HepG2 (cell line): Measurements from ENCODE around the gene TOP2A. TPM values are rescaled to one million over a fixed set of nuclear protein-coding genes. Genes with fewer than 3 reads are reported as not detected.

Experiments used
- CBX2 ChIP-seq, 2 experiments: fragments of 200-600 bp in 1 of 2; sonication (generic); formaldehyde crosslinking in 1 of 2; IDR thresholded peaks; 2 replicates each; pipeline versions ENCODE4 v1.7.0 to v1.8.1; 2018 to 2022; ENCODE audit warnings: low read depth in 2 of 2, low read length in 1 of 2, mild to moderate bottlenecking in 1 of 2, missing genetic modification reagents in 1 of 2
- DNMT3B ChIP-seq: conservative IDR thresholded peaks from 2 replicates; pipeline ENCODE4 v1.6.1; 2016; ENCODE audit warnings: missing biosample characterization, control low read depth
- FOXO1 ChIP-seq: sonication (generic); formaldehyde crosslinking; IDR thresholded peaks from 2 replicates; pipeline ENCODE4 v1.4.0; 2020; ENCODE audit warnings: missing genetic modification reagents
- GABPA ChIP-seq, 2 experiments: IDR thresholded peaks; 2 replicates each; pipeline ENCODE4 v1.6.1; 2011 to 2016; ENCODE audit warnings: low read depth in 2 of 2, low read length in 1 of 2, missing biosample characterization in 1 of 2, missing genetic modification characterization in 1 of 2
- GATAD2A ChIP-seq: IDR thresholded peaks from 2 replicates; pipeline ENCODE4 v1.6.1; 2016
- KLF11 ChIP-seq: IDR thresholded peaks from 2 replicates; pipeline ENCODE4 v1.6.1; 2016; ENCODE audit warnings: missing compliant biosample characterization
- MED8 ChIP-seq: sonication (generic); formaldehyde crosslinking; IDR thresholded peaks from 2 replicates; pipeline ENCODE4 v1.8.1; 2023; ENCODE audit warnings: mild to moderate bottlenecking, missing genetic modification reagents; ENCODE audit not compliant: insufficient replicate concordance
- RARA ChIP-seq: IDR thresholded peaks from 2 replicates; pipeline ENCODE4 v1.6.1; 2016; ENCODE audit warnings: missing genetic modification reagents, missing compliant biosample characterization
- TFDP1 ChIP-seq: IDR thresholded peaks from 2 replicates; pipeline ENCODE4 v1.6.1; 2016; ENCODE audit warnings: missing compliant biosample characterization, missing genetic modification reagents, borderline replicate concordance
- YEATS2 ChIP-seq: sonication (generic); formaldehyde crosslinking; IDR thresholded peaks from 2 replicates; pipeline ENCODE4 v1.4.0; 2020; ENCODE audit warnings: missing genetic modification reagents, borderline replicate concordance
- ZBTB33 ChIP-seq: sonication (generic); formaldehyde crosslinking; IDR thresholded peaks from 2 replicates; pipeline ENCODE4 v1.4.0; 2020; ENCODE audit warnings: missing genetic modification reagents
- ZBTB43 ChIP-seq: sonication (generic); formaldehyde crosslinking; conservative IDR thresholded peaks from 2 replicates; pipeline ENCODE4 v1.4.0; 2020; ENCODE audit warnings: missing genetic modification reagents
- ZHX2 ChIP-seq, 2 experiments: sonication (generic) in 1 of 2; formaldehyde crosslinking in 1 of 2; IDR thresholded peaks; 2 replicates each; pipeline versions ENCODE4 v1.6.1 to v1.9.0; 2014 to 2022; ENCODE audit warnings: antibody characterized with exemption in 1 of 2, borderline replicate concordance in 1 of 2, inconsistent platforms in 1 of 2, low read depth in 1 of 2, missing genetic modification reagents in 1 of 2
- ZNF350 ChIP-seq: sonication (generic); formaldehyde crosslinking; IDR thresholded peaks from 2 replicates; pipeline ENCODE4 v1.4.0; 2020; ENCODE audit warnings: mild to moderate bottlenecking, low read depth, missing genetic modification reagents, borderline replicate concordance
- ZNF740 ChIP-seq: sonication (generic); formaldehyde crosslinking; IDR thresholded peaks from 2 replicates; pipeline ENCODE4 v1.4.0; 2020; ENCODE audit warnings: missing genetic modification reagents
- ZNF891 ChIP-seq: sonication (generic); formaldehyde crosslinking; IDR thresholded peaks from 2 replicates; pipeline ENCODE4 v1.5.0; 2020; ENCODE audit warnings: mild to moderate bottlenecking, missing genetic modification reagents
- polyA plus RNA-seq, 8 experiments: library from polyadenylated mRNA; depleted of rRNA in 3 of 8; stranded (reverse) in 7 of 8; unstranded in 1 of 8; fragments of >200 nt; fragmentation: Illumina TruSeq in 4 of 8; extraction: Trizol in 4 of 8; gene quantifications; 2 replicates each; pipeline versions ENCODE4 v1.2.1 to v1.2.3, GENCODE V29; 2011 to 2016; ENCODE audit warnings: low read depth in 4 of 8, missing spikeins in 1 of 8, mixed read lengths in 1 of 8; ENCODE audit not compliant: insufficient read depth in 1 of 8
- total RNA-seq, 5 experiments: library from RNA; depleted of rRNA; stranded (reverse); fragments of >200 nt; fragmentation: Illumina TruSeq; extraction: Trizol; gene quantifications; 2 replicates each; pipeline ENCODE4 v1.2.3, GENCODE V29; 2016; ENCODE audit warnings: low read depth in 1 of 5

Gene TOP2A
- total and polyA plus RNA-seq, 2 of the 13 experiments (the other 11 are each of a cell fraction or from before 2014, with no cell fraction given), result 108 to 327 TPM

- TF ChIP-seq KLF11 (CRISPR knock-in tag), result no peak
- peak; percentile 66 for TF ChIP-seq GABPA (IDR thresholded peaks at IDR 0.05; ENCODE audit: low read depth, low read length)
- TF ChIP-seq GABPA (CRISPR knock-in tag; IDR thresholded peaks at IDR 0.05; ENCODE audit: low read depth), result peak; percentile 91
- peak; percentile 56 for TF ChIP-seq GATAD2A
- TF ChIP-seq YEATS2 (CRISPR knock-in tag), result peak; percentile 49; the same call in 1 of the 2 replicates
- peak; percentile 20; the same call in 1 of the 2 replicates for TF ChIP-seq ZBTB33
- TF ChIP-seq FOXO1 (CRISPR knock-in tag), result peak; percentile 77
- TF ChIP-seq ZBTB43, result 0 out of 2 replicates have a peak, but pooled peaks have one; percentile 21
- TF ChIP-seq DNMT3B, result no peak
- TF ChIP-seq MED8 (CRISPR knock-in tag), result peak; percentile 14
- no peak for TF ChIP-seq CBX2 (IDR thresholded peaks at IDR 0.05; ENCODE audit: low read depth, low read length)
- TF ChIP-seq CBX2 (CRISPR knock-in tag; IDR thresholded peaks at IDR 0.05; ENCODE audit: low read depth), result no peak
- peak; percentile 54; the same call in 1 of the 2 replicates for TF ChIP-seq TFDP1 (CRISPR knock-in tag)
- TF ChIP-seq ZNF350 (CRISPR knock-in tag), result peak; percentile 38; the same call in 1 of the 2 replicates
- TF ChIP-seq RARA (CRISPR knock-in tag), result peak; percentile 89
- TF ChIP-seq ZHX2 (IDR thresholded peaks at IDR 0.05; ENCODE audit: low read depth), result peak; percentile 97
- no peak for TF ChIP-seq ZHX2 (CRISPR knock-in tag; IDR thresholded peaks at IDR 0.05; ENCODE audit: borderline replicate concordance)
- TF ChIP-seq ZNF740 (CRISPR knock-in tag), result no peak
- peak; percentile 83 for TF ChIP-seq ZNF891 (CRISPR knock-in tag)
These were observed 76.6 kb downstream of the TOP2A start (continued) for GRCh38 chr17:40340880-40341807.
